Measurements from ENCODE around the gene SREBF2. TPM values are rescaled to one million over a fixed set of nuclear protein-coding genes. Genes with fewer than 3 reads are reported as not detected.
A peak's percentile ranks its signal among the peaks of the same experiment; 100 is the strongest.

SREBF2 gene
- polyA plus RNA-seq, 2 of the 4 experiments (the other 2 are of a cell fraction): 19.4 to 30.8 TPM

DNA sequence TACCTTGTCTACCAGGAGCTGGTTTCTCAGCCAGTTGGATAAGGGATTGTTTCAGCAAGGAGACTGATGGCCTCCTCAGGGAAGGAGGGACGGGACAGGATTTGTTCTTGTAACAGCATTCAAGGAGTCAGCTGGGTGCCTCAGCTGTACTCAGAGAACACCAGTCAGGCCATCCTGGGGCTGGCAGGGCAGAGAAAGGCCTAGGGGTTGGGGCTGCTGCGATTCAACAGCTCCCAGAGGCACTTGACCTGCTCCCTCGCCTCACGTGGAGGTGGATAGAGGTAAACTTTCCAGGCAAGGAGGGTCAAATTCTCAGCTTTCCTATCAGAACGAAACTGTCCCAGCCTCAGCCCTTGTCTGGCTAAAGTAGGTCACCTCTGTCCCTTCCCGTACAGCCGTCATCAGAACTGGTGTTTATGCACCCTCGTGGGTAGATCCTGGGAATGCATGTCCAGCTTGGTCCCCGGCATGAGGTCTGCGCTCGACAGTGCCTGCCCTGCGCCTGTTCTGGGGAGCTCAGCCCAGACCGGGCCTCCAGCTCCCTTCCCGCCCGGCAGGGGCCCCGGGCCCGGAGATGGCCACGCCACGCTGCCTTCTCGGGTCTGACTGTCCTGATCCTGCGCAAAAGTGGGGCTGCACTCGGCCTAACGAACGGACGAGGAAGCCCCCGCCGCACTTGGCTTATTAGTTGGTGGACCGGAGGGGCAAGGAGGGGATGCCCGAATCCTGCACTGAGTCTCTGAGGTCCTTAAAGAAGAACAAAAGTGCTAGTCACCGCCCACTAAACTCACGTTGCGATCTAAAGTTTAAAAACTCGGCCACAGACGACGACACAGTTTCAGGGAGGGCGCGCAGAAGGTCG is 33.2 kb upstream of the SREBF2 start:
- ATAC-seq (peak; percentile 10 to 13; a peak in 2 of 6 replicates), DNase-seq (ENCODE audit: low read depth in 1 of 2, low spot score in 1 of 2) (no peak), FAIRE-seq (no peak)
- ChIA-PET POLR2A (interaction anchor here (1.0 to 1.6 kb wide), 3 partner anchors 17 to 147 kb away, joined by 3 to 6 read pairs (median 5); partner anchors contain the start of gene CENPM), CTCF (interaction anchor here (0.6 to 3.0 kb wide), 4 partner anchors 10 to 102 kb away, joined by 3 to 18 read pairs (median 6); no protein-coding TSS in a partner anchor)
- Histone ChIP-seq H3K4me2 (peak overlapping the region; percentile 83), H3K4me1 (peaks cover 12% of the 10 kb centered on the region; the same call in 2 of the 3 replicates), H3K27ac (peak overlapping the region; percentile 92 to 93), H3K9me3 (no peaks in the 10 kb centered on the region), H3K4me3 (peak overlapping the region; percentile 87)
- WGBS (ENCODE audit: missing lambda C conversion rate): 56% methylated on average over 22 of the region's 38 CpGs
- no peak for TF ChIP-seq RARB (CRISPR knock-in tag; IDR thresholded peaks at IDR 0.05)
- no peak for TF ChIP-seq CBX8 (IDR thresholded peaks at IDR 0.05)
- TF ChIP-seq HOXB13 (CRISPR knock-in tag; IDR thresholded peaks at IDR 0.05; ENCODE audit: low read depth): no peak
- TF ChIP-seq, protein P1, sequence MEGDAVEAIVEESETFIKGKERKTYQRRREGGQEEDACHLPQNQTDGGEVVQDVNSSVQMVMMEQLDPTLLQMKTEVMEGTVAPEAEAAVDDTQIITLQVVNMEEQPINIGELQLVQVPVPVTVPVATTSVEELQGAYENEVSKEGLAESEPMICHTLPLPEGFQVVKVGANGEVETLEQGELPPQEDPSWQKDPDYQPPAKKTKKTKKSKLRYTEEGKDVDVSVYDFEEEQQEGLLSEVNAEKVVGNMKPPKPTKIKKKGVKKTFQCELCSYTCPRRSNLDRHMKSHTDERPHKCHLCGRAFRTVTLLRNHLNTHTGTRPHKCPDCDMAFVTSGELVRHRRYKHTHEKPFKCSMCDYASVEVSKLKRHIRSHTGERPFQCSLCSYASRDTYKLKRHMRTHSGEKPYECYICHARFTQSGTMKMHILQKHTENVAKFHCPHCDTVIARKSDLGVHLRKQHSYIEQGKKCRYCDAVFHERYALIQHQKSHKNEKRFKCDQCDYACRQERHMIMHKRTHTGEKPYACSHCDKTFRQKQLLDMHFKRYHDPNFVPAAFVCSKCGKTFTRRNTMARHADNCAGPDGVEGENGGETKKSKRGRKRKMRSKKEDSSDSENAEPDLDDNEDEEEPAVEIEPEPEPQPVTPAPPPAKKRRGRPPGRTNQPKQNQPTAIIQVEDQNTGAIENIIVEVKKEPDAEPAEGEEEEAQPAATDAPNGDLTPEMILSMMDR (IDR thresholded peaks at IDR 0.05): no peak
- TF ChIP-seq MAFK (IDR thresholded peaks at IDR 0.05; ENCODE audit: partially characterized antibody): no peak
- TF ChIP-seq, protein P2, sequence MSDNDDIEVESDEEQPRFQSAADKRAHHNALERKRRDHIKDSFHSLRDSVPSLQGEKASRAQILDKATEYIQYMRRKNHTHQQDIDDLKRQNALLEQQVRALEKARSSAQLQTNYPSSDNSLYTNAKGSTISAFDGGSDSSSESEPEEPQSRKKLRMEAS (IDR thresholded peaks at IDR 0.05): no peak
- TF ChIP-seq HOXA7 (CRISPR knock-in tag; IDR thresholded peaks at IDR 0.05): no peak
- no peak for TF ChIP-seq ZSCAN20 (CRISPR knock-in tag; IDR thresholded peaks at IDR 0.05)

- CTCF ChIA-PET: interaction anchor here (0.8 to 3.0 kb wide), 5 partner anchors 11 to 141 kb away, joined by 3 to 18 read pairs (median 4); no protein-coding TSS in a partner anchor
- H3K27ac ChIP-seq: peak within 1 kb of the TSS; percentile 92 to 93
- H3K9me3 ChIP-seq: no peaks in the 10 kb centered on the region
- H3K4me3 ChIP-seq: peak within 1 kb of the TSS; percentile 87
- POLR2A ChIA-PET: interaction anchor here (1.0 to 1.6 kb wide), 7 partner anchors 14 to 146 kb away, joined by 3 to 7 read pairs (median 4); partner anchors contain the start of genes CENPM and SREBF2
- ATAC-seq: peak; percentile 99 to 100
- H3K4me1 ChIP-seq: peaks cover 12% of the 10 kb centered on the region; the same call in 2 of the 3 replicates
- H3K4me2 ChIP-seq: peak within 1 kb of the TSS; percentile 83
- WGBS (ENCODE audit: missing lambda C conversion rate): 3% methylated on average over 21 of the region's 52 CpGs
- FAIRE-seq: no peak
- DNase-seq (ENCODE audit: low read depth in 1 of 2, low spot score in 1 of 2): peak; percentile 61 to 82
- TF ChIP-seq NR3C1 (IDR thresholded peaks at IDR 0.05) (no peak), HOXB13 (CRISPR knock-in tag; IDR thresholded peaks at IDR 0.05; ENCODE audit: low read depth) (no peak), ZNF302 (CRISPR knock-in tag; IDR thresholded peaks at IDR 0.05) (no peak), ZC3H11A (IDR thresholded peaks at IDR 0.05) (no peak), POLR2A (IDR thresholded peaks at IDR 0.05; ENCODE audit: low read length) (peak; percentile 84), USF2 (IDR thresholded peaks at IDR 0.05) (no peak), EP300 (IDR thresholded peaks at IDR 0.05) (no peak), SMC3 (IDR thresholded peaks at IDR 0.05) (no peak), ESRRA (IDR thresholded peaks at IDR 0.05; ENCODE audit: borderline replicate concordance, low read length) (no peak), RARB (CRISPR knock-in tag; IDR thresholded peaks at IDR 0.05) (no peak), EHMT2 (IDR thresholded peaks at IDR 0.05; ENCODE audit: low read depth) (no peak), MYC (IDR thresholded peaks at IDR 0.05; ENCODE audit: borderline replicate concordance, low read length) (no peak), CBX8 (IDR thresholded peaks at IDR 0.05) (no peak), KDM5A (IDR thresholded peaks at IDR 0.05) (no peak), HMGXB4 (CRISPR knock-in tag; IDR thresholded peaks at IDR 0.05; ENCODE audit: borderline replicate concordance) (no peak), HOXB5 (CRISPR knock-in tag; IDR thresholded peaks at IDR 0.05) (no peak), MAFK (IDR thresholded peaks at IDR 0.05; ENCODE audit: partially characterized antibody) (no peak)
- TF ChIP-seq, protein P3, sequence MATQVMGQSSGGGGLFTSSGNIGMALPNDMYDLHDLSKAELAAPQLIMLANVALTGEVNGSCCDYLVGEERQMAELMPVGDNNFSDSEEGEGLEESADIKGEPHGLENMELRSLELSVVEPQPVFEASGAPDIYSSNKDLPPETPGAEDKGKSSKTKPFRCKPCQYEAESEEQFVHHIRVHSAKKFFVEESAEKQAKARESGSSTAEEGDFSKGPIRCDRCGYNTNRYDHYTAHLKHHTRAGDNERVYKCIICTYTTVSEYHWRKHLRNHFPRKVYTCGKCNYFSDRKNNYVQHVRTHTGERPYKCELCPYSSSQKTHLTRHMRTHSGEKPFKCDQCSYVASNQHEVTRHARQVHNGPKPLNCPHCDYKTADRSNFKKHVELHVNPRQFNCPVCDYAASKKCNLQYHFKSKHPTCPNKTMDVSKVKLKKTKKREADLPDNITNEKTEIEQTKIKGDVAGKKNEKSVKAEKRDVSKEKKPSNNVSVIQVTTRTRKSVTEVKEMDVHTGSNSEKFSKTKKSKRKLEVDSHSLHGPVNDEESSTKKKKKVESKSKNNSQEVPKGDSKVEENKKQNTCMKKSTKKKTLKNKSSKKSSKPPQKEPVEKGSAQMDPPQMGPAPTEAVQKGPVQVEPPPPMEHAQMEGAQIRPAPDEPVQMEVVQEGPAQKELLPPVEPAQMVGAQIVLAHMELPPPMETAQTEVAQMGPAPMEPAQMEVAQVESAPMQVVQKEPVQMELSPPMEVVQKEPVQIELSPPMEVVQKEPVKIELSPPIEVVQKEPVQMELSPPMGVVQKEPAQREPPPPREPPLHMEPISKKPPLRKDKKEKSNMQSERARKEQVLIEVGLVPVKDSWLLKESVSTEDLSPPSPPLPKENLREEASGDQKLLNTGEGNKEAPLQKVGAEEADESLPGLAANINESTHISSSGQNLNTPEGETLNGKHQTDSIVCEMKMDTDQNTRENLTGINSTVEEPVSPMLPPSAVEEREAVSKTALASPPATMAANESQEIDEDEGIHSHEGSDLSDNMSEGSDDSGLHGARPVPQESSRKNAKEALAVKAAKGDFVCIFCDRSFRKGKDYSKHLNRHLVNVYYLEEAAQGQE (IDR thresholded peaks at IDR 0.05): no peak
- TF ChIP-seq, protein P4, sequence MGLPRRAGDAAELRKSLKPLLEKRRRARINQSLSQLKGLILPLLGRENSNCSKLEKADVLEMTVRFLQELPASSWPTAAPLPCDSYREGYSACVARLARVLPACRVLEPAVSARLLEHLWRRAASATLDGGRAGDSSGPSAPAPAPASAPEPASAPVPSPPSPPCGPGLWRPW (IDR thresholded peaks at IDR 0.05): no peak
- TF ChIP-seq, protein P2 (IDR thresholded peaks at IDR 0.05): peak; percentile 70
Measured at GRCh38 chr22:41800348-41801146, 32.4 kb upstream of the SREBF2 start, which contains the start of gene CCDC134. Gene CCDC134, plus strand, starts transcription at chr22:41800679. Its CDS starts 8,212 bp downstream, at chr22:41808891.
